ENCODE measurements around the gene PIK3CB. TPM values are rescaled to one million over a fixed set of nuclear protein-coding genes. Genes with fewer than 3 reads are reported as not detected.
"Not testable (repeated sequence)": the region's sequence is repeated elsewhere in the genome, so short reads cannot be mapped to it uniquely, and the experiment has no call there.

The PIK3CB gene
- total RNA-seq, 1 donor from 2014 or later, result 23.5 TPM

- no peaks in the 10 kb centered on the region for H3K9me3 Mint-ChIP-seq
- DNase-seq (ENCODE audit: low spot score in 2 of 2, unreplicated experiment in 2 of 2), result no peak
- no peaks in the 10 kb centered on the region for H3K36me3 Mint-ChIP-seq
- H3K27me3 Mint-ChIP-seq (ENCODE audit: low read depth), result no peaks in the 10 kb centered on the region
- no peak overlapping the region for H3K4me3 Mint-ChIP-seq
- no peaks in the 10 kb centered on the region for H3K4me1 Mint-ChIP-seq
- no peak overlapping the region for H3K27ac Mint-ChIP-seq
- TF ChIP-seq CTCF (IDR thresholded peaks at IDR 0.05; ENCODE audit: unreplicated experiment), result no peak
Measured at GRCh38 chr3:138854940-138855339, 20.2 kb upstream of the PIK3CB start.

GRCh38 chr3:138854204-138854603 is 19.5 kb upstream of the PIK3CB start:
- Mint-ChIP-seq H3K4me3 (no peak overlapping the region), H3K27ac (no peak overlapping the region), H3K4me1 (no peaks in the 10 kb centered on the region), H3K9me3 (no peaks in the 10 kb centered on the region), H3K27me3 (ENCODE audit: low read depth) (no peaks in the 10 kb centered on the region), H3K36me3 (no peaks in the 10 kb centered on the region)
- TF ChIP-seq CTCF (IDR thresholded peaks at IDR 0.05; ENCODE audit: unreplicated experiment), result no peak
- DNase-seq (ENCODE audit: low spot score in 2 of 2, unreplicated experiment in 2 of 2), result no peak

GRCh38 chr3:138850151-138850550 is 15.4 kb upstream of the PIK3CB start:
- Mint-ChIP-seq H3K4me1 (peaks cover 16% of the 10 kb centered on the region), H3K27me3 (ENCODE audit: low read depth) (no peaks in the 10 kb centered on the region), H3K9me3 (no peaks in the 10 kb centered on the region), H3K4me3 (no peak overlapping the region), H3K36me3 (no peaks in the 10 kb centered on the region), H3K27ac (no peak overlapping the region)
- no peak for TF ChIP-seq CTCF (IDR thresholded peaks at IDR 0.05; ENCODE audit: unreplicated experiment)
- DNase-seq (ENCODE audit: low spot score in 2 of 2, unreplicated experiment in 2 of 2), result no peak

- H3K4me3 Mint-ChIP-seq, result no peak overlapping the region
- no peaks in the 10 kb centered on the region for H3K27me3 Mint-ChIP-seq (ENCODE audit: low read depth)
- no peaks in the 10 kb centered on the region for H3K36me3 Mint-ChIP-seq
- peaks cover 19% of the 10 kb centered on the region for H3K4me1 Mint-ChIP-seq
- DNase-seq (ENCODE audit: low spot score in 2 of 2, unreplicated experiment in 2 of 2), result no peak
- no peaks in the 10 kb centered on the region for H3K9me3 Mint-ChIP-seq
- H3K27ac Mint-ChIP-seq, result no peak overlapping the region
- no peak for TF ChIP-seq CTCF (IDR thresholded peaks at IDR 0.05; ENCODE audit: unreplicated experiment)
Measured at GRCh38 chr3:138849222-138849940, 14.7 kb upstream of the PIK3CB start.

GRCh38 chr3:138848696-138849095 is 14.0 kb upstream of the PIK3CB start:
- DNase-seq (ENCODE audit: low spot score in 2 of 2, unreplicated experiment in 2 of 2), result no peak
- Mint-ChIP-seq H3K27me3 (ENCODE audit: low read depth) (no peaks in the 10 kb centered on the region), H3K36me3 (no peaks in the 10 kb centered on the region), H3K4me3 (no peak overlapping the region), H3K4me1 (peaks cover 19% of the 10 kb centered on the region), H3K9me3 (no peaks in the 10 kb centered on the region), H3K27ac (no peak overlapping the region)
- no peak for TF ChIP-seq CTCF (IDR thresholded peaks at IDR 0.05; ENCODE audit: unreplicated experiment)

- H3K27ac Mint-ChIP-seq, result peak overlapping the region; percentile 85
- H3K27me3 Mint-ChIP-seq (ENCODE audit: low read depth); H3K4me3 Mint-ChIP-seq; DNase-seq (ENCODE audit: low spot score in 2 of 2, unreplicated experiment in 2 of 2); H3K36me3 Mint-ChIP-seq; H3K9me3 Mint-ChIP-seq: not testable (repeated sequence)
- H3K4me1 Mint-ChIP-seq, result peaks cover 19% of the 10 kb centered on the region
Measured at GRCh38 chr3:138846824-138847223, 12.1 kb upstream of the PIK3CB start.
